K562 (cell line): ENCODE results near the gene FAM167B. TPM values are rescaled to one million over a fixed set of nuclear protein-coding genes. Genes with fewer than 3 reads are reported as not detected.

Source experiments
- FOSL1 ChIP-seq: fragments of 200-800 bp; sonication (Bioruptor generic); conservative IDR thresholded peaks from 2 replicates; pipeline ENCODE4 v1.6.1; 2016; ENCODE audit warnings: missing genetic modification characterization, missing compliant biosample characterization
- FOXA1 ChIP-seq: fragments of 450-650 bp; IDR thresholded peaks from 2 replicates; pipeline ENCODE4 v1.6.1; 2016; ENCODE audit warnings: mild to moderate bottlenecking, borderline replicate concordance
- HSF4 ChIP-seq: fragments of 250-450 bp; sonication (Bioruptor Pico); IDR thresholded peaks from 2 replicates; pipeline ENCODE4 v2.1.2; 2022; ENCODE audit warnings: mild to moderate bottlenecking, moderate library complexity, borderline replicate concordance
- NFE2L1 ChIP-seq: fragments of 450-650 bp; IDR thresholded peaks from 2 replicates; pipeline ENCODE4 v1.6.1; 2016; ENCODE audit warnings: missing genetic modification characterization, low read depth, mild to moderate bottlenecking, missing compliant biosample characterization, moderate library complexity, borderline replicate concordance
- POLR2B ChIP-seq: fragments of 450-650 bp; IDR thresholded peaks from 2 replicates; pipeline ENCODE4 v1.6.1; 2018; ENCODE audit warnings: low read depth; ENCODE audit not compliant: partially characterized antibody
- SIN3A ChIP-seq, 2 experiments: fragments of 150-350 bp in 1 of 2; IDR thresholded peaks; 2 replicates each; pipeline ENCODE4 v1.6.1; 2011 to 2016; ENCODE audit warnings: borderline replicate concordance in 2 of 2, low read depth in 2 of 2, low read length in 2 of 2, mild to moderate bottlenecking in 2 of 2, moderate library complexity in 2 of 2; ENCODE audit not compliant: control insufficient read depth in 1 of 2
- SIRT6 ChIP-seq: IDR thresholded peaks from one replicate; pipeline ENCODE4 v1.6.1; 2012; ENCODE audit warnings: low read depth, mild to moderate bottlenecking, control low read depth, inconsistent platforms, low read length, moderate library complexity
- SMC3 ChIP-seq: conservative IDR thresholded peaks from 2 replicates; pipeline ENCODE4 v1.6.1; 2011; ENCODE audit warnings: low read depth, low read length, improper control_type of control experiment; ENCODE audit not compliant: insufficient read depth
- TBL1XR1 ChIP-seq, 2 experiments: IDR thresholded peaks; 2 replicates each; pipeline ENCODE4 v1.6.1; 2012; ENCODE audit warnings: improper control_type of control experiment in 2 of 2, low read length in 2 of 2, mild to moderate bottlenecking in 1 of 2
- TEAD1 ChIP-seq, 2 experiments: fragments of 450-650 bp in 1 of 2; sonication (generic) in 1 of 2; formaldehyde crosslinking; IDR thresholded peaks; 2 replicates each; pipeline versions ENCODE4 v1.4.0 to v1.8.0; 2020 to 2022; ENCODE audit warnings: mild to moderate bottlenecking in 2 of 2, missing genetic modification reagents in 1 of 2
- TSC22D4 ChIP-seq: fragments of 450-650 bp; IDR thresholded peaks from 2 replicates; pipeline ENCODE4 v1.6.1; 2016; ENCODE audit warnings: missing genetic modification characterization, missing biosample characterization, control low read depth
- ZNF124 ChIP-seq: sonication (generic); formaldehyde crosslinking; IDR thresholded peaks from 2 replicates; pipeline ENCODE4 v1.8.1; 2022; ENCODE audit warnings: missing genetic modification reagents
- ZNF239 ChIP-seq: fragments of 250-450 bp; sonication (Bioruptor Pico); IDR thresholded peaks from 2 replicates; pipeline ENCODE4 v1.4.0; 2020; ENCODE audit warnings: mild to moderate bottlenecking
- ZNF707 ChIP-seq: fragments of 250-450 bp; sonication (Bioruptor Pico); conservative IDR thresholded peaks from 2 replicates; pipeline ENCODE4 v1.8.0; 2022; ENCODE audit warnings: inconsistent platforms, mild to moderate bottlenecking, moderate library complexity
- ZNF785 ChIP-seq: fragments of 250-450 bp; sonication (Bioruptor Pico); IDR thresholded peaks from 2 replicates; pipeline ENCODE4 v1.4.0; 2020; ENCODE audit warnings: mild to moderate bottlenecking
- polyA plus RNA-seq, 8 experiments: library from polyadenylated mRNA; depleted of rRNA in 4 of 8; stranded (reverse) in 5 of 8; unstranded in 3 of 8; fragments of >200 nt; fragmentation: Nextera tagmentation in 2 of 8; fragmentation: Illumina TruSeq in 1 of 8; extraction: Ambion mirVana in 2 of 8; extraction: Trizol in 1 of 8; gene quantifications; 2 replicates each; pipeline versions ENCODE4 v1.2.1 to v1.2.3, GENCODE V29; 2011 to 2014; ENCODE audit warnings: inconsistent platforms in 1 of 8, missing spikeins in 1 of 8
- total RNA-seq, 7 experiments: library from RNA; depleted of rRNA in 6 of 7; stranded (reverse); fragments of >200 nt in 6 of 7; fragmentation: Illumina TruSeq in 2 of 7; extraction: Trizol in 2 of 7; gene quantifications; 2 replicates each; pipeline versions ENCODE4 v1.2.1 to v1.2.3, GENCODE V29; 2011 to 2021; ENCODE audit warnings: low replicate concordance in 1 of 7
- TF ChIP-seq, protein P1 (sequence below): sonication (generic); IDR thresholded peaks from 2 replicates; pipeline ENCODE4 v1.6.1; 2016
- TF ChIP-seq, protein P2 (sequence below): fragments of 150-350 bp; IDR thresholded peaks from 2 replicates; pipeline ENCODE4 v1.6.1; 2014; ENCODE audit warnings: low read depth, mild to moderate bottlenecking, low read length, borderline replicate concordance
- TF ChIP-seq, protein P3 (sequence below): fragments of 250-450 bp; sonication (Bioruptor Pico); IDR thresholded peaks from 2 replicates; pipeline ENCODE4 v1.5.0; 2020; ENCODE audit warnings: mild to moderate bottlenecking
- TF ChIP-seq, protein P4 (sequence below): fragments of 200-400 bp; formaldehyde crosslinking; IDR thresholded peaks from 2 replicates; pipeline ENCODE4 v1.6.1; 2017; ENCODE audit warnings: mild to moderate bottlenecking, low read depth, low read length, moderate library complexity

Gene FAM167B
- total and polyA plus RNA-seq, 9 of the 15 experiments (the other 6 are each of a cell fraction or from before 2014, with no cell fraction given), result not detected

DNA sequence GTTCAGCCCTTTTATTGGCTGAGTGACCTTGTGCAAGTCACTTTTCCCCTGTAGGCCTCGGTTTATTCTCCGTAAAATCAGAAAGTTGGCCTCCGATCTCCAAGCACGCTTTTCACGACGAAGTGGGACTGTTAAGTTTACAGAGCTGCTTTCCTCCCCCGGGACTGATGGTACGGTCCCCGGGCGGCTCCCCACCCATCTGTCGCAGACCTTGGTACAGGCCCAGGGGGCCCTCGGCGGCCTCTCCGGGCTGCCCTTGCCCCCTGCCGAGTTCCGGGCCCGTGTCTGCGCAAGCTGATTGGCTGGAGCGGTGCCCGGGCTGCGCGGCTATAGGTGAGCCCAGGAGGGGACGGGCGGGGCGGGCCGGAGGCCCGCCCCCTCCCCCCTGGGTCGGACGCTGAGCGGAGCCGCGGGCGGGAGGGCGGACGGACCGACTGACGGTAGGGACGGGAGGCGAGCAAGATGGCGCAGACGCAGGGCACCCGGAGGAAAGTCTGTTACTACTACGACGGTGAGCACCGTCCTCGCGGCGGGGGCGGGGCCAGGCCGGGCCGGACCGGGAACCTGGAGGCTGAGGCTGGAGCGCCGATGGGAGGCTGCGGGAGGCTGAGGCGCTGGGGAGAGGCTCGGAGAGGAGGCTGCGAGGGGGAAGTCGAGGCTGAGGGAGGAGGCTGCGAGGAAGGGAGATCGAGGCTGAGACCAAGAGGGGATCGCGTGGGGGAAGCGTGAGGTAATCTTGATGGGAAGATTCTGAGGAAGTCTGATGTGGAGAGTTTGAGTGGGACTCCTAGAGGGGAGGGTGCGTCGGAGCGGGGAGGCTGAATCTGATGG, 44.9 kb downstream of the FAM167B start, which contains the start of gene HDAC1 (continued):
- TF ChIP-seq HSF4 (no peak), TBL1XR1 (IDR thresholded peaks at IDR 0.05; ENCODE audit: low read length in 2 of 2) (no peak; a peak in 1 of 4 replicates), ZNF707 (CRISPR knock-in tag) (0 out of 2 replicates have a peak, but pooled peaks have one; percentile 38), TSC22D4 (tag) (no peak), SIN3A (IDR thresholded peaks at IDR 0.05; ENCODE audit: borderline replicate concordance in 2 of 2, control insufficient read depth in 1 of 2, low read depth in 2 of 2, low read length in 2 of 2) (peak in 1 of 2 experiments; percentile 31; a peak in 2 of 4 replicates), FOXA1 (no peak), SIRT6 (no peak), ZNF239 (CRISPR knock-in tag) (no peak), SMC3 (no peak), ZNF124 (CRISPR knock-in tag) (no peak), ZNF785 (CRISPR knock-in tag) (no peak), FOSL1 (tag) (no peak; the same call in 1 of the 2 replicates), TEAD1 (CRISPR knock-in tag; IDR thresholded peaks at IDR 0.05) (no peak), POLR2B (peak; percentile 76), NFE2L1 (no peak)
- TF ChIP-seq, protein P1, sequence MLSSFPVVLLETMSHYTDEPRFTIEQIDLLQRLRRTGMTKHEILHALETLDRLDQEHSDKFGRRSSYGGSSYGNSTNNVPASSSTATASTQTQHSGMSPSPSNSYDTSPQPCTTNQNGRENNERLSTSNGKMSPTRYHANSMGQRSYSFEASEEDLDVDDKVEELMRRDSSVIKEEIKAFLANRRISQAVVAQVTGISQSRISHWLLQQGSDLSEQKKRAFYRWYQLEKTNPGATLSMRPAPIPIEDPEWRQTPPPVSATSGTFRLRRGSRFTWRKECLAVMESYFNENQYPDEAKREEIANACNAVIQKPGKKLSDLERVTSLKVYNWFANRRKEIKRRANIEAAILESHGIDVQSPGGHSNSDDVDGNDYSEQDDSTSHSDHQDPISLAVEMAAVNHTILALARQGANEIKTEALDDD, result no peak
- TF ChIP-seq, protein P2, sequence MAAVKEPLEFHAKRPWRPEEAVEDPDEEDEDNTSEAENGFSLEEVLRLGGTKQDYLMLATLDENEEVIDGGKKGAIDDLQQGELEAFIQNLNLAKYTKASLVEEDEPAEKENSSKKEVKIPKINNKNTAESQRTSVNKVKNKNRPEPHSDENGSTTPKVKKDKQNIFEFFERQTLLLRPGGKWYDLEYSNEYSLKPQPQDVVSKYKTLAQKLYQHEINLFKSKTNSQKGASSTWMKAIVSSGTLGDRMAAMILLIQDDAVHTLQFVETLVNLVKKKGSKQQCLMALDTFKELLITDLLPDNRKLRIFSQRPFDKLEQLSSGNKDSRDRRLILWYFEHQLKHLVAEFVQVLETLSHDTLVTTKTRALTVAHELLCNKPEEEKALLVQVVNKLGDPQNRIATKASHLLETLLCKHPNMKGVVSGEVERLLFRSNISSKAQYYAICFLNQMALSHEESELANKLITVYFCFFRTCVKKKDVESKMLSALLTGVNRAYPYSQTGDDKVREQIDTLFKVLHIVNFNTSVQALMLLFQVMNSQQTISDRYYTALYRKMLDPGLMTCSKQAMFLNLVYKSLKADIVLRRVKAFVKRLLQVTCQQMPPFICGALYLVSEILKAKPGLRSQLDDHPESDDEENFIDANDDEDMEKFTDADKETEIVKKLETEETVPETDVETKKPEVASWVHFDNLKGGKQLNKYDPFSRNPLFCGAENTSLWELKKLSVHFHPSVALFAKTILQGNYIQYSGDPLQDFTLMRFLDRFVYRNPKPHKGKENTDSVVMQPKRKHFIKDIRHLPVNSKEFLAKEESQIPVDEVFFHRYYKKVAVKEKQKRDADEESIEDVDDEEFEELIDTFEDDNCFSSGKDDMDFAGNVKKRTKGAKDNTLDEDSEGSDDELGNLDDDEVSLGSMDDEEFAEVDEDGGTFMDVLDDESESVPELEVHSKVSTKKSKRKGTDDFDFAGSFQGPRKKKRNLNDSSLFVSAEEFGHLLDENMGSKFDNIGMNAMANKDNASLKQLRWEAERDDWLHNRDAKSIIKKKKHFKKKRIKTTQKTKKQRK, result no peak
- TF ChIP-seq, protein P3, sequence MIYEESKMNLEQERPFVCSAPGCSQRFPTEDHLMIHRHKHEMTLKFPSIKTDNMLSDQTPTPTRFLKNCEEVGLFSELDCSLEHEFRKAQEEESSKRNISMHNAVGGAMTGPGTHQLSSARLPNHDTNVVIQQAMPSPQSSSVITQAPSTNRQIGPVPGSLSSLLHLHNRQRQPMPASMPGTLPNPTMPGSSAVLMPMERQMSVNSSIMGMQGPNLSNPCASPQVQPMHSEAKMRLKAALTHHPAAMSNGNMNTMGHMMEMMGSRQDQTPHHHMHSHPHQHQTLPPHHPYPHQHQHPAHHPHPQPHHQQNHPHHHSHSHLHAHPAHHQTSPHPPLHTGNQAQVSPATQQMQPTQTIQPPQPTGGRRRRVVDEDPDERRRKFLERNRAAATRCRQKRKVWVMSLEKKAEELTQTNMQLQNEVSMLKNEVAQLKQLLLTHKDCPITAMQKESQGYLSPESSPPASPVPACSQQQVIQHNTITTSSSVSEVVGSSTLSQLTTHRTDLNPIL (CRISPR knock-in tag), result no peak
- TF ChIP-seq, protein P4, sequence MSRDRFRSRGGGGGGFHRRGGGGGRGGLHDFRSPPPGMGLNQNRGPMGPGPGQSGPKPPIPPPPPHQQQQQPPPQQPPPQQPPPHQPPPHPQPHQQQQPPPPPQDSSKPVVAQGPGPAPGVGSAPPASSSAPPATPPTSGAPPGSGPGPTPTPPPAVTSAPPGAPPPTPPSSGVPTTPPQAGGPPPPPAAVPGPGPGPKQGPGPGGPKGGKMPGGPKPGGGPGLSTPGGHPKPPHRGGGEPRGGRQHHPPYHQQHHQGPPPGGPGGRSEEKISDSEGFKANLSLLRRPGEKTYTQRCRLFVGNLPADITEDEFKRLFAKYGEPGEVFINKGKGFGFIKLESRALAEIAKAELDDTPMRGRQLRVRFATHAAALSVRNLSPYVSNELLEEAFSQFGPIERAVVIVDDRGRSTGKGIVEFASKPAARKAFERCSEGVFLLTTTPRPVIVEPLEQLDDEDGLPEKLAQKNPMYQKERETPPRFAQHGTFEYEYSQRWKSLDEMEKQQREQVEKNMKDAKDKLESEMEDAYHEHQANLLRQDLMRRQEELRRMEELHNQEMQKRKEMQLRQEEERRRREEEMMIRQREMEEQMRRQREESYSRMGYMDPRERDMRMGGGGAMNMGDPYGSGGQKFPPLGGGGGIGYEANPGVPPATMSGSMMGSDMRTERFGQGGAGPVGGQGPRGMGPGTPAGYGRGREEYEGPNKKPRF, result no peak
